Amniotic stem cell (primary cell): ENCODE measurements around the gene UBE2E1.
"Not testable (repeated sequence)": the region's sequence is repeated elsewhere in the genome, so short reads cannot be mapped to it uniquely, and the experiment has no call there.

Source experiments
- DNase-seq: peaks from one replicate; lab custom pipeline; 2025; lab: John Stamatoyannopoulos, UW

UBE2E1 gene

GRCh38 chr3:23918331-23918730 is 112.6 kb downstream of the UBE2E1 start:
- not testable (repeated sequence) for DNase-seq

DNA sequence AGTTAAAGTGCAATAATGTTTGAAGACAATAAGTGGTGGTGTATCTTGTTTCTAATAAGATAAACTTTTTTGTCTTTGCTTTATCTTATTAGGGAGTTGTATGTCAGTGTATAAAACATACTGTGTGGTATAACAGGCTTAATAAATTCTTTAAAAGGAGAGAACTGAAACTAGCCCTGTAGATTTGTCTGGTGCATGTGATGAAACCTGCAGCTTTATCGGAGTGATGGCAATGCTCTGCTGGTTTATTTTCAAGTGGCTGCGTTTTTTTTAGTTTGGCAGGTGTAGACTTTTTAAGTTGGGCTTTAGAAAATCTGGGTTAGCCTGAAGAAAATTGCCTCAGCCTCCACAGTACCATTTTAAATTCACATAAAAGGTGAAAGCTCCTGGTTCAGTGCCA is 113.9 kb downstream of the UBE2E1 start:
- no peak for DNase-seq

DNA sequence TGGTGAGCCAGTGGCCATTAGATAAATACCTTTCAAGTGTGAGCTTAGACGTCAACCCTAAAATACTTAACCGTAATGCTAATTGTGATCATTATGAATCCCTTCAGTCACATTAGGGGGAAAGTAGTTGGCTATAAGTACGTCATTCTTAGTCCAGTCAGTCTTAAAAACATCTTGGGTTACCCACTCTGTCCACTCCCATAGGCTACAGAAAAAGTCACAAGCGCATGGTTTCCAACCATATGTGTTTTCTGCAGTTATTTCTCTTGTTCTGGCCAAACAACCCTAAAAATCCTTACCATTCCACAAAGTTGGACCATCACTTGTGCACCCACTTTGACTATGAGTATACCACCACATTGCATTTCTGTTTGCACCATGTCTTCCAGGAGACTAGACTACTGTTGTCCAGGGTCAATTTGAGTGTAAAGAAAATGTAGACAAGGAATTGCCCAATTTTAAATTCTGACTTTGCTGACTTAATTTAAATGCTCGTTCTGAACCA is 114.4 kb downstream of the UBE2E1 start:
- no peak for DNase-seq

DNA sequence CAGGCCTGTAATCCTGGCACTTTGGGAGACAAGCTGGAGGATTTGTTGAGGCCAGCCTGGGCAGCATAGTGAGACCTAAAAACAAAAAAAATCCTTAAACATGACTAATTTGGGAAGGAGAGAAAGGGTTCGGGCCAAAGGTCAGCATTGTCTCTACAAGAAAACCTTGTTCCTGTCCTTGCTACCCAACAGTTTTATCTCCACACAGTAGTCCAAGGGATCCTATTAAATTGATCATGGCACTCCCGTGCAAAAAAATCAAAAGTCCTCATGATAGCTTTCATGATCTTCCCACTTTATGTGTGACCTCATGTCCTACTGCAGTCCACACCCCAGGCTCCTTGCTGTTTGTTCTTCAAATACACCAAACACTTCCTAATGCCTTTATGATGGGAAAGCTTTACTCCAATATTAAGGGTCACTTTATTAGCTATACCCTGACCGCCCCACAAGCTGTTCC is 115.3 kb downstream of the UBE2E1 start:
- DNase-seq, result no peak

GRCh38 chr3:23923786-23924185 is 118.0 kb downstream of the UBE2E1 start:
- DNase-seq, result no peak

DNA sequence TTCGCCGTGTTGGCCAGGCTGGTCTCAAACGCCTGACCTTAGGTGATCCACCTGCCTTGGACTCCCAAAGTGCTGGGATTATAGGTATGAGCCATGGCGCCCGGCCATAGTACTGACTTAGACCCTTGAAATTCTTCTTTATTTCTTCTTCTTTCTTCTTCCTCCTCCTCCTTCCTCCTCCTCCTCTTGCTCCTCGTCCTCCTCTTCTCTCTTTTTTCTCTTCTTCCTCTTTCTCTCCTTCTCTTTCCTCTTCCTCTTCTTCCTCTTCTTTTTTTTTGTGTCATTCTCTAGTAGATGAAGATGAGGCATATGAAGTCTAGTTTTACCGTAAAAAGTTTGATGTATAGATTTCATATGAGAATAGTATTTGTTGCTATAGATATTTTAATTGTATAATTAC is 120.5 kb downstream of the UBE2E1 start:
- no peak for DNase-seq

- DNase-seq, result no peak
Observed at GRCh38 chr3:23926736-23927135, 121.0 kb downstream of the UBE2E1 start.

- no peak for DNase-seq
Observed at GRCh38 chr3:23928524-23928923, 122.8 kb downstream of the UBE2E1 start.

DNA sequence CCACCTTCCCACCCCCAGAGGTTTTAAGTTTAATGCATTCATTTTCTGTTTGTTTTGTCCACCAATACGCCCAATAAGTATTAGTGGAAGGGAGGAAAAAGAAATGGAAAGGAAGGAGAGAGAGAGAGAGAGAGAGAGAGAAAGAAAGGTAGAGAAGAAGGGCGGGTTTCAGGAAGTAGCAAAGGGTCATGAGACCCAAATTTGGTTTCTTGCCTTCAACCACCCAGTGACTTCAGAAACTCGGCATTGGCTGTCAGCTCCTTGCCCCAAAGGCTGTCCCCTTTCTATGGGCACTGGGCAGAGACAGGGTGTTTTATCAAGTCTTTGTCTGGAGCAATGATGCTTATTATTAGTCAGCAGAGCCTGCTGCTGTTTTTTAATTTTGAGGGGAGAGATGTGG is 125.8 kb downstream of the UBE2E1 start:
- no peak for DNase-seq

DNA sequence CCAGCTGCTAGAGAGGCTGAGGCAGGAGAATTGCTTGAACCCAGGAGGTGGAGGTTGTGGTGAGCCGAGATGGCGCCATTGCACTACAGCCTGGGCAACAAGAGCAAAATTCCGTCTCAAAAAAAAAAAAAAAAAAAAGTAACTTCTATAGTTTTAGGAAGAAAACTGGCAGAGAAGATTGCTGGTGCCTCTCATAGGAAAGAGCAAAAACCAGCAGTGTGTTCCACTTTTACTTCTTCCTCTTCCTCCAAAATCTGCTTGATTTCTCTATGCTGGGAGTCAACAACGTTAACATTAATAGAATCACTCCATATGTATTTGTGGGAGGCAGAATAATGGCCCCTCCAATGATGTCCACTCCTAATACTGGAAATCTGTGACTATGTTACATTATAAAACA is 126.8 kb downstream of the UBE2E1 start:
- no peak for DNase-seq

DNA sequence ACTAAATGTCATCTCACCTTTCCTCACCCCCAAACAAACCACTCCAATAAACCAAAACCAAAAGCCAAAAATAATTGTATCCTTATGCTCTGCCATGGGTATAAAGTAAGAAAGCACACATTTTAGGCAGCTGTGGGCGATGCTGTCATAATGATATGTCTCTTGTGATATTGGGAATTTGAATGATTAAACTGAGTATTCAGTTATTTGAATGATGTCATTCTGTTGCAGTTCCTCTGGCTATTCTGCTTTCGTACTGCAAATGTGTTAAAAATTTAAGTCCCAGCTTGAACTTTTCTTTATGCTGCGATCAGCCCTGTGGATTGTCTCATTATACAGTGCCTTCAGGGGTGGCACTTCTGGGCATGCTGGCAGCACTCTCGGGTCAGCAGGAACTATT is 128.5 kb downstream of the UBE2E1 start:
- no peak for DNase-seq

DNA sequence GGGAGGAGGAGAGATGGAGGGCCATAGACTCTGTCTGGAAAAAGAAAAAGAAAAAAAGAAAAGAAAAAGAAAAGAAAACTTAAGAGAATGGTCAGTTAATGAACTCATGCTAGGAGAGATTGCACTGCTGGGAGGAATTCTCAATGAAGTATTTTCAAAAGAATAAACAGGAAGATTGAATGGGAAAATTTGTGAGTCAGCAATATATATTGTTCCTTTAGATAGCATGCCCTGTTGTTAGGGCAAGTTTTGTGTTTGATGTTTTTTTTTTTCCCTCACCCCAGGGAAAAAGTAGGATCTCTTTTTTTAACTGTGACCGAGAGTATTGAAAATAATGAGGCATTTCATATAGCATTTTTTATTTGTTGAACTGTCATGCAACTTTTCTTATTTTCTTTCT is 131.5 kb downstream of the UBE2E1 start:
- no peak for DNase-seq

- DNase-seq, result no peak
Observed at GRCh38 chr3:23938688-23939087, 132.9 kb downstream of the UBE2E1 start.

DNA sequence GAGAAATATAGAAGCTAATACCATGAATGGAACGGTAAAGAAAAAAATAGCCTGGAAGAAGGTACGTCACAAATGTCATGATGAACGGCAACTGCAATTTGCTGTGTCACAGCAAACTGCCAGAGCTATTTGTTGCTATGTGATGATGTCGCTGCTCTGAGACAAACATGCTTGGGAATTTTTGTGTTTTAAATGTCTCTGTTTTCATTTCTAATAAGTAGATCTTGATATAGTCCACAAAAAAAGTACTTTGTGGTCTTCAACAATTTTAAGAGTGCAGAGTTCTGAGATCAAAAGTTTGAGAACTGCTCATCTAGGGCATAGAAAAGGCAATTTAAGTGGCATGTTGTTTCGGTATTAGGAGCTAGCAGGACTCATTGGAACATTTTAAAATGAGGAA is 135.0 kb downstream of the UBE2E1 start:
- no peak for DNase-seq
